HL-60 (cell line): ENCODE measurements around the gene OPALIN.

ENCODE experiments used
- DNase-seq, 2 experiments: peaks; one replicate each; pipeline ENCODE4 v3.0.0-alpha.2; 2010 to 2020; ENCODE audit warnings: low read depth in 1 of 2, low spot score in 1 of 2
- H3K27ac ChIP-seq: fragments of 250-450 bp; sonication (Bioruptor Pico); replicated peaks from 2 replicates; pipeline ENCODE4 v1.5.1; 2020; ENCODE audit warnings: mild to moderate bottlenecking, moderate library complexity
- H3K27me3 ChIP-seq: fragments of 250-450 bp; sonication (Bioruptor Pico); 2 replicates; pipeline ENCODE4 v1.5.1; 2021; ENCODE audit warnings: mild to moderate bottlenecking, moderate library complexity; ENCODE audit not compliant: insufficient read depth, poor library complexity, severe bottlenecking
- H3K4me3 ChIP-seq: replicated peaks from 2 replicates; pipeline ENCODE4 v1.5.1; 2011; ENCODE audit warnings: mild to moderate bottlenecking, control low read depth, low read length; ENCODE audit not compliant: insufficient read depth
- CTCF ChIP-seq: IDR thresholded peaks from one replicate; pipeline ENCODE4 v1.5.1; 2011; ENCODE audit warnings: low read length, control low read depth, inconsistent platforms; ENCODE audit not compliant: insufficient read depth
- GABPA ChIP-seq: IDR thresholded peaks from 2 replicates; pipeline ENCODE4 v1.6.1; 2012; ENCODE audit warnings: low read depth
- POLR2AphosphoS5 ChIP-seq: IDR thresholded peaks from 2 replicates; pipeline ENCODE4 v1.6.1; 2012; ENCODE audit warnings: low read depth
- REST ChIP-seq: IDR thresholded peaks from 2 replicates; pipeline ENCODE4 v1.6.1; 2012; ENCODE audit warnings: low read depth; ENCODE audit not compliant: insufficient replicate concordance
- SPI1 ChIP-seq: IDR thresholded peaks from 2 replicates; pipeline ENCODE4 v1.6.1; 2012; ENCODE audit warnings: low read depth, mild to moderate bottlenecking, borderline replicate concordance

OPALIN gene

GRCh38 chr10:96298362-96298761 lies 60.4 kb downstream of the OPALIN start:
- DNase-seq, result no peak
- H3K4me3 ChIP-seq, result no peak overlapping the region
- H3K27ac ChIP-seq, result no peak overlapping the region
- H3K27me3 ChIP-seq, result peaks cover 2% of the 10 kb centered on the region
- TF ChIP-seq POLR2AphosphoS5, result no peak
- no peak for TF ChIP-seq SPI1
- no peak for TF ChIP-seq REST
- no peak for TF ChIP-seq GABPA

- Histone ChIP-seq H3K4me3 (no peak overlapping the region), H3K27me3 (peaks cover 2% of the 10 kb centered on the region), H3K27ac (no peak overlapping the region)
- DNase-seq, result no peak
- TF ChIP-seq POLR2AphosphoS5, result no peak
- no peak for TF ChIP-seq CTCF
- no peak for TF ChIP-seq SPI1
- TF ChIP-seq GABPA, result no peak
- no peak for TF ChIP-seq REST
Measured at GRCh38 chr10:96297486-96297885, 61.3 kb downstream of the OPALIN start.

- Histone ChIP-seq H3K27ac (no peak overlapping the region), H3K4me3 (no peak overlapping the region), H3K27me3 (peaks cover 2% of the 10 kb centered on the region)
- no peak for DNase-seq
- no peak for TF ChIP-seq SPI1
- TF ChIP-seq REST, result no peak
- no peak for TF ChIP-seq POLR2AphosphoS5
- no peak for TF ChIP-seq GABPA
- no peak for TF ChIP-seq CTCF
Measured at GRCh38 chr10:96295475-96295874, 63.3 kb downstream of the OPALIN start.
